H9 (cell line): ENCODE results near the gene LRMDA. TPM values are rescaled to one million over a fixed set of nuclear protein-coding genes. Genes with fewer than 3 reads are reported as not detected.

ENCODE experiments used
- DNase-seq: peaks from one replicate; pipeline ENCODE4 v3.0.0-alpha.2; 2017
- H2AFZ ChIP-seq: one replicate; pipeline ENCODE4 v1.6.1; 2013; ENCODE audit warnings: mild to moderate bottlenecking, low read length, control low read depth, moderate library complexity
- H2AK5ac ChIP-seq: 2 replicates; pipeline ENCODE4 v1.6.1; 2013; ENCODE audit warnings: low read length, control low read depth, mixed read lengths; ENCODE audit not compliant: insufficient read length
- H2BK120ac ChIP-seq: one replicate; pipeline ENCODE4 v1.6.1; 2013; ENCODE audit warnings: low read depth, mild to moderate bottlenecking, low read length, control low read depth, inconsistent platforms; ENCODE audit not compliant: poor library complexity, severe bottlenecking
- H2BK12ac ChIP-seq: 2 replicates; pipeline ENCODE4 v1.6.1; 2013; ENCODE audit warnings: low read length, control low read depth, mixed read lengths, low read depth; ENCODE audit not compliant: insufficient read length
- H2BK15ac ChIP-seq: 2 replicates; pipeline ENCODE4 v1.6.1; 2013; ENCODE audit warnings: low read depth, low read length, control low read depth
- H2BK20ac ChIP-seq: one replicate; pipeline ENCODE4 v1.6.1; 2013; ENCODE audit warnings: low read depth, mild to moderate bottlenecking, low read length, control low read depth, inconsistent platforms; ENCODE audit not compliant: poor library complexity, severe bottlenecking
- H2BK5ac ChIP-seq: 2 replicates; pipeline ENCODE4 v1.6.1; 2013; ENCODE audit warnings: low read length, control low read depth, mixed read lengths; ENCODE audit not compliant: insufficient read length
- H3K14ac ChIP-seq: 2 replicates; pipeline ENCODE4 v1.6.1; 2013; ENCODE audit warnings: low read length, control low read depth; ENCODE audit not compliant: insufficient read depth
- H3K18ac ChIP-seq: 2 replicates; pipeline ENCODE4 v1.6.1; 2013; ENCODE audit warnings: low read depth, mild to moderate bottlenecking, mixed read lengths, low read length, control low read depth; ENCODE audit not compliant: insufficient read length
- H3K23ac ChIP-seq: 2 replicates; pipeline ENCODE4 v1.6.1; 2013; ENCODE audit warnings: low read length, control low read depth, mixed read lengths, low read depth; ENCODE audit not compliant: insufficient read length
- H3K23me2 ChIP-seq: 2 replicates; pipeline ENCODE4 v1.6.1; 2013; ENCODE audit warnings: low read depth, mild to moderate bottlenecking, mixed read lengths, low read length, control low read depth; ENCODE audit not compliant: insufficient read length, poor library complexity, severe bottlenecking
- H3K27ac ChIP-seq: 2 replicates; pipeline ENCODE4 v1.5.1; 2013; ENCODE audit warnings: low read length, control low read depth, mixed read lengths, low read depth; ENCODE audit not compliant: insufficient read length
- H3K27me3 ChIP-seq: 2 replicates; pipeline ENCODE4 v1.6.1; 2013; ENCODE audit warnings: low read length, control low read depth, inconsistent platforms; ENCODE audit not compliant: insufficient read depth
- H3K4ac ChIP-seq: 2 replicates; pipeline ENCODE4 v1.6.1; 2013; ENCODE audit warnings: low read depth, mild to moderate bottlenecking, control low read depth, inconsistent platforms, low read length, moderate library complexity
- H3K4me1 ChIP-seq: 2 replicates; pipeline ENCODE4 v1.6.1; 2013; ENCODE audit warnings: low read length, control low read depth, inconsistent platforms; ENCODE audit not compliant: insufficient read depth
- H3K4me2 ChIP-seq: 2 replicates; pipeline ENCODE4 v1.6.1; 2013; ENCODE audit warnings: low read length, control low read depth, mixed read lengths; ENCODE audit not compliant: insufficient read length, insufficient read depth
- H3K56ac ChIP-seq: 2 replicates; pipeline ENCODE4 v1.6.1; 2013; ENCODE audit warnings: low read depth, mild to moderate bottlenecking, mixed read lengths, low read length, control low read depth; ENCODE audit not compliant: insufficient read length
- H3K79me1 ChIP-seq: 2 replicates; pipeline ENCODE4 v1.6.1; 2013; ENCODE audit warnings: low read depth, mild to moderate bottlenecking, moderate library complexity, low read length, control low read depth, inconsistent platforms; ENCODE audit not compliant: insufficient read depth, poor library complexity, severe bottlenecking
- H3K79me2 ChIP-seq: 2 replicates; pipeline ENCODE4 v1.6.1; 2013; ENCODE audit warnings: low read length, control low read depth, inconsistent platforms; ENCODE audit not compliant: insufficient read depth
- H3K9ac ChIP-seq: 2 replicates; pipeline ENCODE4 v1.6.1; 2013; ENCODE audit warnings: low read length, control low read depth, mixed read lengths; ENCODE audit not compliant: insufficient read length; ENCODE audit errors: extremely low read depth
- H3K9me3 ChIP-seq: one replicate; pipeline ENCODE4 v1.6.1; 2013; ENCODE audit warnings: low read depth, low read length, inconsistent platforms; ENCODE audit not compliant: control insufficient read depth
- H3T11ph ChIP-seq: one replicate; pipeline ENCODE4 v1.6.1; 2013; ENCODE audit warnings: mild to moderate bottlenecking, low read length, control low read depth, inconsistent platforms
- H4K20me1 ChIP-seq: one replicate; pipeline ENCODE4 v1.6.1; 2013; ENCODE audit not compliant: control insufficient read depth, insufficient read length, insufficient read depth
- H4K5ac ChIP-seq: 2 replicates; pipeline ENCODE4 v1.6.1; 2013; ENCODE audit warnings: low read depth, mild to moderate bottlenecking, mixed read lengths, low read length, control low read depth; ENCODE audit not compliant: insufficient read length
- H4K8ac ChIP-seq: replicated peaks from 2 replicates; pipeline ENCODE4 v1.6.1; 2013; ENCODE audit warnings: low read length, control low read depth, mixed read lengths, low read depth; ENCODE audit not compliant: insufficient read length
- H4K91ac ChIP-seq: 2 replicates; pipeline ENCODE4 v1.6.1; 2013; ENCODE audit warnings: low read depth, mild to moderate bottlenecking, moderate library complexity, mixed read lengths, low read length, control low read depth; ENCODE audit not compliant: insufficient read length
- H3K27ac Mint-ChIP-seq, 3 experiments: 2 replicates in 2 of 3; 3 replicates in 1 of 3; pipeline ENCODE4 v1.8.0; 2020 to 2021; ENCODE audit warnings: mixed read lengths in 3 of 3, mild to moderate bottlenecking in 1 of 3, moderate library complexity in 1 of 3
- H3K27me3 Mint-ChIP-seq: 2 replicates; pipeline ENCODE4 v1.8.0; 2021; ENCODE audit warnings: low read depth, mild to moderate bottlenecking, moderate library complexity, mixed read lengths
- H3K36me3 Mint-ChIP-seq, 3 experiments: 2 replicates in 2 of 3; 3 replicates in 1 of 3; pipeline ENCODE4 v1.8.0; 2020 to 2021; ENCODE audit warnings: low read depth in 3 of 3, mixed read lengths in 3 of 3; ENCODE audit not compliant: insufficient read depth in 1 of 3
- H3K4me1 Mint-ChIP-seq, 2 experiments: 2 replicates each; pipeline ENCODE4 v1.8.0; 2020; ENCODE audit warnings: mixed read lengths in 2 of 2
- H3K4me3 Mint-ChIP-seq, 2 experiments: 2 replicates in 1 of 2; 3 replicates in 1 of 2; pipeline ENCODE4 v1.8.0; 2020 to 2021; ENCODE audit warnings: mild to moderate bottlenecking in 2 of 2, mixed read lengths in 2 of 2, moderate library complexity in 1 of 2
- H3K9me3 Mint-ChIP-seq, 2 experiments: 2 replicates in 1 of 2; 3 replicates in 1 of 2; pipeline ENCODE4 v1.8.0; 2020; ENCODE audit warnings: mild to moderate bottlenecking in 2 of 2, mixed read lengths in 2 of 2, moderate library complexity in 1 of 2
- WGBS: extraction: QIAGEN DNeasy Blood & Tissue Kit; methylation state at CpG from one replicate; pipeline ENCODE4 v1.1.7; 2013; ENCODE audit warnings: missing lambda C conversion rate, low lambda C conversion rate, mixed read lengths; ENCODE audit not compliant: insufficient read length; ENCODE audit errors: extremely low coverage; 5-methylcytosine and 5-hydroxymethylcytosine counted together
- total RNA-seq: library from RNA; stranded (reverse); gene quantifications from 2 replicates; pipeline ENCODE4 v1.2.1, GENCODE V29; 2021
- TF ChIP-seq, protein P1 (sequence below): fragments of 200-600 bp; sonication (generic); conservative IDR thresholded peaks from 3 replicates; pipeline ENCODE4 v1.8.0; 2021; ENCODE audit warnings: antibody characterized with exemption, mild to moderate bottlenecking

The LRMDA gene
- total RNA-seq, 1 experiment from 2014 or later: 1.8 TPM

DNA sequence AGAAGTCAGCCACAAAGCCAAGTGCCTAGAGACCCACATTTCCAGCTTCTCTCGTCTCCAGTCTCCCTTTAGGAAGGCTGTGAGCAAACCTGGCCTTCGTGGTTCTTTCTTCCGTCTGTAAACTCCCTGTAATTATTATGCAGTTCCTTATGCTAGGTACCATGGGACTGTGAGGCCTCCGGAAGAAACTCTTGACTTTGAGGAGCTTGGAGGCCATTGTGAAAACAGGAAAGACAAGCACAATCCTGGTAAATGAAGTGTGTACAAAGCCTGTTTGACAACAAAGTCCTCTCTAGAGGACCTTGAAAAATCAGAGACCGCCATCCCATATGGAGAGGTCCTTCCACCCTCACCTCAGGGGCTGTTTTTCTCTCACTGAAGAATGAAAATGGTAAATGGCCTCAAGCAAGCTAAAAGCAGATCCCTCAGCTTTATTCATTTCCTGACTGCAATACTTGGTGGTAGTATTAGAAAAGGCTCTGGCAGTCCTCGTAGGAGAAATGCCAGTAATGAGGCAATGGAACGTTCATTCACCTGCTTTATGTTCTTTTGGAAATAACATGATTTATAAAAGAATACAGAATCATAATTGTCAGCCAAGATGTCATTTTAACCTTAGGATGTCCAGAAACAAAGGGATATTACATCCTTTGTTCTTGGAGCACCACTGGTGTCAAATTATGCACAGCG, 926.4 kb downstream of the LRMDA start:
- Mint-ChIP-seq H3K9me3 (no peaks in the 10 kb centered on the region), H3K36me3 (no peaks in the 10 kb centered on the region), H3K4me1 (peaks cover 0 to 12% of the 10 kb centered on the region in 2 experiments; a peak in 2 of 4 replicates), H3K27ac (no peak overlapping the region), H3K4me3 (no peak overlapping the region), H3K27me3 (no peaks in the 10 kb centered on the region; the same call in 1 of the 2 replicates)
- H3K9ac ChIP-seq: no peak overlapping the region
- H2BK12ac ChIP-seq: no peak overlapping the region
- TF ChIP-seq, protein P1, sequence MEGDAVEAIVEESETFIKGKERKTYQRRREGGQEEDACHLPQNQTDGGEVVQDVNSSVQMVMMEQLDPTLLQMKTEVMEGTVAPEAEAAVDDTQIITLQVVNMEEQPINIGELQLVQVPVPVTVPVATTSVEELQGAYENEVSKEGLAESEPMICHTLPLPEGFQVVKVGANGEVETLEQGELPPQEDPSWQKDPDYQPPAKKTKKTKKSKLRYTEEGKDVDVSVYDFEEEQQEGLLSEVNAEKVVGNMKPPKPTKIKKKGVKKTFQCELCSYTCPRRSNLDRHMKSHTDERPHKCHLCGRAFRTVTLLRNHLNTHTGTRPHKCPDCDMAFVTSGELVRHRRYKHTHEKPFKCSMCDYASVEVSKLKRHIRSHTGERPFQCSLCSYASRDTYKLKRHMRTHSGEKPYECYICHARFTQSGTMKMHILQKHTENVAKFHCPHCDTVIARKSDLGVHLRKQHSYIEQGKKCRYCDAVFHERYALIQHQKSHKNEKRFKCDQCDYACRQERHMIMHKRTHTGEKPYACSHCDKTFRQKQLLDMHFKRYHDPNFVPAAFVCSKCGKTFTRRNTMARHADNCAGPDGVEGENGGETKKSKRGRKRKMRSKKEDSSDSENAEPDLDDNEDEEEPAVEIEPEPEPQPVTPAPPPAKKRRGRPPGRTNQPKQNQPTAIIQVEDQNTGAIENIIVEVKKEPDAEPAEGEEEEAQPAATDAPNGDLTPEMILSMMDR: no peak
- H2BK5ac ChIP-seq: no peak overlapping the region
- H4K5ac ChIP-seq: no peak overlapping the region
- no peak overlapping the region for H4K8ac ChIP-seq
- no peak overlapping the region for H3K23ac ChIP-seq
- no peak overlapping the region for H4K91ac ChIP-seq
- H3K9me3 ChIP-seq: no peaks in the 10 kb centered on the region
- no peak overlapping the region for H3K4me2 ChIP-seq
- no peak overlapping the region for H2BK15ac ChIP-seq
- no peak overlapping the region for H3K18ac ChIP-seq
- no CpG with 5 or more reads among the region's 8 CpGs for WGBS
- H2AK5ac ChIP-seq: no peak overlapping the region
- H3K79me2 ChIP-seq: no peaks in the 10 kb centered on the region
- no peaks in the 10 kb centered on the region for H4K20me1 ChIP-seq
- no peak overlapping the region for H2AFZ ChIP-seq
- H3T11ph ChIP-seq: no peak overlapping the region
- H3K4ac ChIP-seq: no peak overlapping the region
- no peak overlapping the region for H2BK120ac ChIP-seq
- H3K4me1 ChIP-seq: no peaks in the 10 kb centered on the region; the same call in 1 of the 2 replicates
- no peaks in the 10 kb centered on the region for H3K27me3 ChIP-seq
- no peaks in the 10 kb centered on the region for H3K79me1 ChIP-seq
- no peak overlapping the region for H3K56ac ChIP-seq
- H2BK20ac ChIP-seq: no peak overlapping the region
- no peak overlapping the region for H3K14ac ChIP-seq
- H3K23me2 ChIP-seq: no peaks in the 10 kb centered on the region
- H3K27ac ChIP-seq: no peak overlapping the region
- no peak for DNase-seq
